DMS53 (cell line): ENCODE measurements around the gene ZNF439.
"Not testable (repeated sequence)": the region's sequence is repeated elsewhere in the genome, so short reads cannot be mapped to it uniquely, and the experiment has no call there.

Experiments
- DNase-seq: peaks from one replicate; lab custom pipeline; 2025; lab: John Stamatoyannopoulos, UW

ZNF439 gene

DNA sequence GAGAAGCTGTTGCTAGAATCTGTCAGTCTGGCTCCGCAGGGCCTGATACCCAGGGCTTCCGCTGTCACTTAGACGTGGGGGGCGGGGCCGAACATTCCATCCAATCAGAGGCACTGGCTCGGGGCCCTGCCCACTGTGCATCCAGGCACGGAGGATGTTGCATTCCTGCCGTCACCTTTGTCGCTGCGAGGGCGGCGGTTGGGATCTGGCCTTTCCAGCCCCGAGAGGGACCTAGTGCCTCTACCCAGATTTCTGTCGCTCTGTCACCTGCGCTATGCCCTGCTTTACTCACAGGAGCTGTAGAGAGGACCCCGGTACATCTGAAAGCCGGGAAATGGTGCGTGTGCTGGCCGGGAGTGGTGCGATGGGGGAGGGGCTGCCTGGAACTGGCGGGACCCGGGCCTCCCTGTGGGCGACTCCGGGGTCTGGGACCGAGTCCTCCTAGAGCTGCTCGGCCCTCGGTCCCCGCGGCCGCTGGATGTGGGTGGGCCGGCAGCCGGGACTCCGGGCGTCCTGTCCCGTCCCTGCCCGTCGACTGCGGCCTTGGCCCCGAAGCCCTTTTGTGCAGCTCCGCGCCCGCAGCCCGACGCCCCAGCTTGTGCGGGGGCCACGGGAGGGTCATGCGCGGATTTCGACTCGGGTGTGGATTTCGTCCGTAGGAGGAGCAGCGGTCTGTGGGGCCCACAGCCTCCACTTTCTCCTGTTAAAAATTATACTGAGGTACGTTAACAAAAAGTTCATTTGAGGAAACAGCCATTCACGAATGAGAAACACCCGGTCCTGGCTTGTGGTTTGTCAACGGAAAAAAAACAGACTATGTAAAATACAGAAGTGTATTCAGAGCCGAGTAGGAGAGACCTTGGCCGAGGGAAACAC, at the start of gene ZNF439:
Gene ZNF439, plus strand, starts transcription at position 133 of the 876 bp plus-strand sequence. Its CDS starts 142 bp downstream, at position 275.
- peak; percentile 93 for DNase-seq

GRCh38 chr19:11806354-11807098, 42.0 kb upstream of the ZNF439 start:
- peak; percentile 3 for DNase-seq

DNA sequence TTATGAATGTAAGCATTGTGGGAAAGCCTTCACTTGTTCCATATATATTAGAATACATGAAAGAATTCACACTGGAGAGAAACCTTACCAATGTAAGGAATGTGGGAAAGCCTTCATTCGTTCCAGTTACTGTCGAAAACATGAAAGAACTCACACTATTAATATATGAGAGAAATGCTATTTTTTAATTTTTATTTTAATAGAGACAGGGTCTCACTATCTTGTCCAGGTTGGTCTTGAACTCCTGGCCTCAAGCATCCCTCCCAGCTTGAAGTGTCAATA, 41.5 kb upstream of the ZNF439 start:
- DNase-seq, result no peak

DNA sequence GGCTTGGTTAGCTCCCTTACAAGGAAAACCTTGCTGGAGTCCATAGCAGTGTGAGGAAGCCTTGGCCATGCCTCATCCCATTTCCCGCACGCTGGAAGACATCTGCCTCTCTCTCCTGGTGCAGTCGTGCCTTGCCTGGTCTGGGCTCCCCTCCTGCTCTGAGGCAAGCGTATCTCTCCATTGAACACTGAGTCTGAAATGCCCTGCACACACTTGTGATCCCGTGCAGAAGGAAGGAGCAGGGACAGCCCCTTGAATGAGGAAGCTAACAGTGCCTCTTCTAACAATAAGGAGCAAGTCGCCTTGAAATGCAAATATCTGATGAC, 34.9 kb upstream of the ZNF439 start:
- peak; percentile 72 for DNase-seq

DNA sequence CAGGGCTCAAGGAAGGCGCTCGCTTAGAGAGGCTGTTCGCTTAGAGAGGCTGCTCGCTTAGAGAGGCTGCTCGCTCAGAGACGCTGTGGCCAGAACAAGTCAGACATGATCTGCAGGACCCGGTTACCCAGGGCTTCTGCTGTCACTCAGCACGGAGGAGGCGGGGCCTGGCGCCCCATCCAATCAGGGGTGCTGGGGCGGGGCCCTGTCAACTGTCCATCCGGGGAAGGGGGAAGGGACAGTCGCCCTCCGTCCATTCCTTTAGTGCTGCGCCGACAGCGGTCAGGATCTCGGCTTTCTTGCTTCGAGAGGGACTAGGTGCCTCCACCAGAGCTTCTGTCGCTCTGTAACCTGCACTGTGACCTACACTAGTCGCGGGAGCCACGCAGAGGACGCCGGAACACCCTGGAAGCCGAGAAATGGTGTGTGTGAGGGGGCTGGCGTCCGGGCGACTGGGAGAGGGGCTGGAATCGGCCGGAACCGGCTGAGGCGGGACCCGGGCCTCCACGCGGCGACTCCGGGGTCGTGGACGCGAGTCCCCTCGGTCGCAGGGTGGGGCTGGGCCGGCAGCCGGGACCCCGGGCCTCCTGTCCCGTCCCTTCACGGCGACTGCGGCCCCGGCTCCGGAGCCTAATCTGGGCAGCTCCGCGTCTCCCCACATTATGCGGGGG, 34.4 kb upstream of the ZNF439 start, which contains the start of gene ZNF440:
Gene ZNF440, plus strand, starts transcription at position 245 of the 671 bp plus-strand sequence. Its CDS starts 175 bp downstream, at position 420.
- peak; percentile 96 for DNase-seq

DNA sequence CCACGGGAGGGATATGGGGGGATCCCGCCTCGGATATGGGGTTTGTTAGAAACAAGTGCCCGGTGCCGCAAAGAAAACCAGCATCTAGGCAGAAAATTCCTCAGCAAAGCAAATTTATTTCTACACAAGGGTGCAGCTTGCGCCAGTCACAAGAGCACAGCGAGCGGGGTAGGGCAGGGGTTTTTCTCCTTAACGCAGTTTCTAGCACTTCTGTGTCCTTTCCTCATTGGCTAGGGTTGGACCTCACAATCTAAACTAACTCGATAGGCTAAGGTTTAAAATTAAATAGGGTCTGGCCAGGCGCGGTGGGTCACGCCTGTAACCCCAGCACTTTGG, 33.9 kb upstream of the ZNF439 start:
- peak; percentile 60 for DNase-seq

- DNase-seq, result no peak
These were observed 26.9 kb upstream of the ZNF439 start for GRCh38 chr19:11821474-11822109.

DNA sequence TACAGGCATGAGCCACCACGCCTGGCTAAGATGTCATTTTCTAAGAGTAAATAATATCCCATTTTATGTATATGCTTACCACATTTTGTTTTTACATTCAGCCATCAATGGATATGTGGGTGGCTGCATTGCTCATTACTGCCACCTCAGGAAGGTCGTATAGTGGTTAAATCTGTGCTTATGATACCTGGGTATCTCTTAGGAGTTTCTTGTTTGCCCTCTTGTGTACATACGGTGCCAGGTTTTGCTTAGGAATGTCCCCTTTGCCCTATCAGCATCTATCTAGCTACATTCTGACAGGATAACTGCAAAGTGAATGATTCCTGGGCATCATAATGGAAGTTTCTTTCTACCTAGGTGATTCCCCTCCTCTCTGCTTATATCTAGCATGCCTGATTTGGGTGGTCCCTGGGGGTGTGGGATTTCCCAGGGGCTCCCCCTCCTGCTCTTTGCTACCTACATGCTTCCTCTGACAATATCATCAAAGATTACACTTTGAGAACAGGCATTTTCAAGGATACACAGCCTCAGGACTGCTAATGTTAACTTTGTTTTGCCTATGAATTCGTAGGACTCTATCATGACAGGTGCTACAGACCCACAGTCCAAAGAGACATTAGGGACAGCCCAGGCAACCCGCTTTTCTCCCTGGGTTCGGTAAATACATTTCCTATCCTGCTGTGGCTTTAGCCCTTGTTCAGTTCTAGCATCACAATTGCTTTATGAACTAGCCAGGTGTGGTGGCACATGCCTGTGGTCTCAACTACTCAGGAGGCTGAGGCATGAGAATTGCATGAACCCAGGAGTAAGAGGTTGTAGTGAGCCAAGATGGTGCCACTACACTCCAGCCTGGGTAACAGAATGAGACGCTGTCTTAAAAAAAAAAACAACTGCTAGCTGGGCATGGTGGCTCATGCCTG, 19.3 kb upstream of the ZNF439 start:
- not testable (repeated sequence) for DNase-seq

- DNase-seq, result no peak
These were observed 16.1 kb upstream of the ZNF439 start for GRCh38 chr19:11832253-11832912.

DNA sequence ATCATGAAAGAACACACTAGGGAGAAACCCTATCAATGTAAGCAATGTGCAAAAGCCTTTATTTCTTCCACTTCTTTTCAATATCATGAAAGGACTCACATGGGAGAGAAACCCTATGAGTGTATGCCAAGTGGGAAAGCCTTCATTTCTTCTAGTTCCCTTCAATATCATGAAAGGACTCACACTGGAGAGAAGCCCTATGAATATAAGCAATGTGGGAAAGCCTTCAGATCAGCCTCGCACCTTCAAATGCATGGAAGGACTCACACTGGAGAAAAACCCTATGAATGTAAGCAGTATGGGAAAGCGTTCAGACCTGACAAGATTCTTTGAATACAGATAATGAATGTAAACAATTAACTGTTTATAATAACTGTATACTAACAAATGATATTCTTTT, 15.0 kb upstream of the ZNF439 start:
- DNase-seq, result no peak

- peak; percentile 18 for DNase-seq
These were observed 12.9 kb upstream of the ZNF439 start for GRCh38 chr19:11835626-11836066.

DNA sequence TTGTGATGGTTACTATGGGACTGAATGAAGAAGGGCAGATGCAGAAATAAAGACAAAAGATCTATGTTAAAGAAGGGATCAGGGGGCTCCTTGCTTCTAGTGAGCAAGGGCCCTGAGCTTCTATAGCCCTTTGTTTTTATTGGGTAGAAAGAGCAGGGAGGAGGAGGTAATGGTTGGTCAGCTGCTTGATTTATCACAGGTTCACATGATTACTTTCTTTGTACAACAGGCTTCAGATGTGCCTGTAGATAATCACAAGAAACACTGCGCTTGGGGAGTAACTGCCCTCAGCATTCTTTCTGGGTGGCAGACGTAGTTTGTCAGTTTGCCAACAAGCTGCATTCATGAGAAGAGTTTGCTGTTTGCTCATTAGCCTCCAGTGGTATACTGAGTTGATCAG, 4.8 kb upstream of the ZNF439 start:
- no peak for DNase-seq

- DNase-seq, result peak; percentile 12
These were observed 911 bp upstream of the ZNF439 start for GRCh38 chr19:11847615-11848014.

DNA sequence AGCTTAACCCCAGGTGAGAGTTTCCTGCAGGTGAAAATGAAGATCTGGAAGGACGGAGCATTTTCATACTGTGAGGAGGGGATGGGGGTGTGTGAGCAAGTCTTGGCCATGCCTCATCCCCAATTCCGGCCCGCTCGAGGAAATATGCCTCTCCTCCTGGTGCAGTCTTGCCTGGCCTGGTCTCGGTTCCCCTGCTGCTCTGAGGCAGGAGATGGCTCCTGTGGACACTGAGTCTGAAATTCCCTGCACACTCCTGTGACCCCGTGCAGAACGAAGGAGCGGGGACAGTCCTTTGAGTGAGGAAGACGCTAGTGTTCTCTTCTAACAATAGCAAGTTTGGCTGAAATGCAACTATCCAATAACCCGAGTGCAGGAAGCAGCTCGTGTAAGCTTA, 329 bp upstream of the ZNF439 start:
- DNase-seq, result no peak

- DNase-seq, result not testable (repeated sequence)
These were observed 1.8 kb downstream of the ZNF439 start for GRCh38 chr19:11850289-11850688.

DNA sequence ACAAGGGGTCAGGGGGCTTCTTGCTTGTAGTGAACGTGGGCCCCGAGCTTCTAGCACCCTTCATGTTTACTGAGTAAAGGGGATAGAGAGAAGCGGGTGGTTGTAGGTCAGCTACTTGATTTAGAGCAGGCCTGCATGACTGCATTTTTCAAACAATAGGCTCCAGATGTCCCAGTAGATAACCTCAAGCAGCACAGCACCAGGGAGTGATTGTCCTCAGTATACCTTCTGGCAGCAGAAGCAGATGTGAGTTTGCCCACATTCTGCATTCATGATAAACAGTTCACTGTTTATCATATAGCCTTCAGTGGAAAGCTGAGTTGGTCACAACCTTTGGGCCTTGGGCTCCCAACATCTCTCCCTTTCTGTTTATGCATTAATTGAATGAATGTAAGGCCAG, 4.8 kb downstream of the ZNF439 start:
- no peak for DNase-seq

GRCh38 chr19:11856596-11857250, 8.2 kb downstream of the ZNF439 start:
- DNase-seq, result no peak

- no peak for DNase-seq
These were observed 12.2 kb downstream of the ZNF439 start for GRCh38 chr19:11860721-11861120.

DNA sequence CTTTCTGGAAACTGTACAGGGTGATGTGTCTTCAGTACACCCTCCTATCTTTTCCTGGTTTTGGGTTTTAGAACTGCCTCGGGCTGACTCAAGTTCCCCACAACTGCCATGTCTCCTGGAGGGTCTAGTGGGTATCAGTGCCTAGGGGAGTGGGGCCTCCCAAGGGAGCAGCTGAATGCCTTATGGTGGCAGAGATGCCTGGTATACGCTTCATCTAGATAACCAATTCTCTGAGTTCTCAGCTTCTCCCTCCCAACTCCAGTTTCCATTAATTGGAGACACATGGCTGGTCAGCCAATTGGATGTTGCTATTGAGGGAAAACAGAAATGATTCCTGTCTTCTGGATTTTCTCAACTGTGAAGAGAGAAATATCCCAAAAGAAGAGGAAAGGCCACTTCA, 12.8 kb downstream of the ZNF439 start:
- no peak for DNase-seq

GRCh38 chr19:11867766-11868165, 19.2 kb downstream of the ZNF439 start:
- not testable (repeated sequence) for DNase-seq
